GM12864 (cell line): ENCODE measurements around the gene SH3PXD2A.

ENCODE experiments used
- DNase-seq: peaks from one replicate; pipeline ENCODE4 v3.0.0-alpha.2; 2011; ENCODE audit warnings: low read depth
- H3K4me3 ChIP-seq: 2 replicates; pipeline ENCODE4 v1.5.1; 2011; ENCODE audit warnings: mild to moderate bottlenecking, low read depth, low read length, control low read depth
- CTCF ChIP-seq: IDR thresholded peaks from 2 replicates; pipeline ENCODE4 v1.5.1; 2011; ENCODE audit warnings: low read depth, mild to moderate bottlenecking, moderate library complexity, low read length, control low read depth, inconsistent platforms; ENCODE audit errors: missing control alignments

SH3PXD2A gene

GRCh38 chr10:103759100-103759781 lies 96.1 kb downstream of the SH3PXD2A start:
- DNase-seq: no peak
- no peak for TF ChIP-seq CTCF
- no peak overlapping the region for H3K4me3 ChIP-seq

GRCh38 chr10:103758294-103758681 lies 97.1 kb downstream of the SH3PXD2A start:
- no peak for TF ChIP-seq CTCF
- DNase-seq: no peak
- H3K4me3 ChIP-seq: no peak overlapping the region

GRCh38 chr10:103757531-103758293 lies 97.7 kb downstream of the SH3PXD2A start:
- no peak for TF ChIP-seq CTCF
- no peak overlapping the region for H3K4me3 ChIP-seq
- DNase-seq: no peak

GRCh38 chr10:103756277-103756869 lies 99.0 kb downstream of the SH3PXD2A start:
- TF ChIP-seq CTCF: no peak
- H3K4me3 ChIP-seq: no peak overlapping the region
- DNase-seq: no peak

- TF ChIP-seq CTCF: peak; percentile 73
- DNase-seq: no peak
Observed at GRCh38 chr10:103752680-103753248, 102.6 kb downstream of the SH3PXD2A start.

GRCh38 chr10:103751667-103752290 lies 103.6 kb downstream of the SH3PXD2A start:
- H3K4me3 ChIP-seq: no peak overlapping the region
- TF ChIP-seq CTCF: no peak
- no peak for DNase-seq

More at GRCh38 chr10:103752680-103753248, 102.6 kb downstream of the SH3PXD2A start:
- no peak overlapping the region for H3K4me3 ChIP-seq
